ENCODE measurements around the gene PRDM5.

DNA sequence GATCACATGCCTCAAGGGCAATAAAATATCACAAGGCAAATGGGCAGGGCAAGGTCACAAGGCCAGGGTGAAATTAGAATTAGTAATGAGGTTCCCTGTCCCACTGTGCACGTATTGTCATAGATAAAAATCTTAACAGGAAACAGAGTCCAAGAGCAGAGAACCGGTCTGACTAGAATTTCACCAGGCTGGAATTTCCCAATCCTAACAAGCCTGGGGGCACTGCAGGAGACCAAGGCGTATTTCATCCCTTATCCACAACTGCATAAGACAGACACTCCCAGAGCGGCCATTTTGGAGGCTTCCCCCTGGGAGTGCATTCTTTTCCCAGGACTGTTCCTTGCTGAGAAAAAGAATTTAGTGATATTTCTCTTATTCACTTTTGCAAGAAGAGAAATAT lies 25.9 kb upstream of the PRDM5 start:
- TF ChIP-seq POLR2A (IDR thresholded peaks at IDR 0.05; ENCODE audit: extremely low read depth, insufficient read length) (no peak), MYC (IDR thresholded peaks at IDR 0.05; ENCODE audit: low read depth, low read length) (no peak)
- TF ChIP-seq, protein P1, sequence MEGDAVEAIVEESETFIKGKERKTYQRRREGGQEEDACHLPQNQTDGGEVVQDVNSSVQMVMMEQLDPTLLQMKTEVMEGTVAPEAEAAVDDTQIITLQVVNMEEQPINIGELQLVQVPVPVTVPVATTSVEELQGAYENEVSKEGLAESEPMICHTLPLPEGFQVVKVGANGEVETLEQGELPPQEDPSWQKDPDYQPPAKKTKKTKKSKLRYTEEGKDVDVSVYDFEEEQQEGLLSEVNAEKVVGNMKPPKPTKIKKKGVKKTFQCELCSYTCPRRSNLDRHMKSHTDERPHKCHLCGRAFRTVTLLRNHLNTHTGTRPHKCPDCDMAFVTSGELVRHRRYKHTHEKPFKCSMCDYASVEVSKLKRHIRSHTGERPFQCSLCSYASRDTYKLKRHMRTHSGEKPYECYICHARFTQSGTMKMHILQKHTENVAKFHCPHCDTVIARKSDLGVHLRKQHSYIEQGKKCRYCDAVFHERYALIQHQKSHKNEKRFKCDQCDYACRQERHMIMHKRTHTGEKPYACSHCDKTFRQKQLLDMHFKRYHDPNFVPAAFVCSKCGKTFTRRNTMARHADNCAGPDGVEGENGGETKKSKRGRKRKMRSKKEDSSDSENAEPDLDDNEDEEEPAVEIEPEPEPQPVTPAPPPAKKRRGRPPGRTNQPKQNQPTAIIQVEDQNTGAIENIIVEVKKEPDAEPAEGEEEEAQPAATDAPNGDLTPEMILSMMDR (IDR thresholded peaks at IDR 0.05; ENCODE audit: low read depth, low read length): no peak
- TF ChIP-seq, protein P2, sequence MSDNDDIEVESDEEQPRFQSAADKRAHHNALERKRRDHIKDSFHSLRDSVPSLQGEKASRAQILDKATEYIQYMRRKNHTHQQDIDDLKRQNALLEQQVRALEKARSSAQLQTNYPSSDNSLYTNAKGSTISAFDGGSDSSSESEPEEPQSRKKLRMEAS (IDR thresholded peaks at IDR 0.05; ENCODE audit: low read depth, low read length): no peak

Measured in NB4 (cell line).